ENCODE measurements around the gene TNFRSF1B. TPM values are rescaled to one million over a fixed set of nuclear protein-coding genes. Genes with fewer than 3 reads are reported as not detected.

The TNFRSF1B gene
- total and polyA plus RNA-seq, 2 of the 8 experiments (the other 6 are each of a cell fraction or from before 2014, with no cell fraction given): 1.7 to 2.9 TPM

GRCh38 chr1:12144969-12145368, 21.8 kb upstream of the TNFRSF1B start:
- H2BK20ac ChIP-seq (ENCODE audit: low read length): no peak overlapping the region
- H3K79me1 ChIP-seq (ENCODE audit: low read depth, low read length): no peaks in the 10 kb centered on the region
- H2BK15ac ChIP-seq (ENCODE audit: low read length): no peak overlapping the region
- no peak overlapping the region for H3K4me2 ChIP-seq (ENCODE audit: insufficient read depth in 1 of 2, low read depth in 2 of 2, low read length in 2 of 2)
- H4K91ac ChIP-seq (replicated peaks; ENCODE audit: insufficient read length, low read length): no peak overlapping the region
- no peaks in the 10 kb centered on the region; a peak in 2 of 8 replicates for H3K36me3 ChIP-seq (ENCODE audit: control insufficient read depth in 2 of 4, insufficient read depth in 4 of 4, low read length in 3 of 4)
- H3K27ac ChIP-seq (ENCODE audit: low read depth, low read length): no peak overlapping the region
- H3K79me2 ChIP-seq (ENCODE audit: control insufficient read depth in 1 of 2, insufficient read depth in 2 of 2, low read length in 2 of 2): no peaks in the 10 kb centered on the region
- H4K8ac ChIP-seq (ENCODE audit: extremely low read depth, insufficient read depth, low read length): no peak overlapping the region
- no peaks in the 10 kb centered on the region for H3K27me3 ChIP-seq (replicated peaks in 1 of 4; ENCODE audit: control insufficient read depth in 3 of 4, extremely low read depth in 1 of 4, insufficient read depth in 3 of 4, low read length in 3 of 4)
- no peaks in the 10 kb centered on the region for H3K23me2 ChIP-seq (ENCODE audit: low read depth, low read length)
- no peak overlapping the region for H3K4me3 ChIP-seq (ENCODE audit: extremely low read depth in 1 of 4, insufficient read depth in 2 of 4, low read depth in 3 of 4, low read length in 4 of 4)
- H4K20me1 ChIP-seq (replicated peaks in 1 of 2; ENCODE audit: control insufficient read depth in 1 of 2, insufficient read depth in 2 of 2, low read length in 2 of 2): peaks cover 0 to 2% of the 10 kb centered on the region in 2 experiments
- H2BK12ac ChIP-seq (ENCODE audit: low read depth, low read length): no peak overlapping the region
- no peak for DNase-seq (ENCODE audit: low read depth in 1 of 2, low spot score in 2 of 2)
- no peak overlapping the region for H3K9ac ChIP-seq (replicated peaks in 1 of 4; ENCODE audit: extremely low read depth in 1 of 4, low read depth in 3 of 4, low read length in 3 of 4)
- H2BK5ac ChIP-seq (ENCODE audit: low read depth, low read length): no peak overlapping the region
- H3K56ac ChIP-seq (replicated peaks; ENCODE audit: insufficient read length, low read depth, low read length): no peak overlapping the region
- no peak overlapping the region for H4K5ac ChIP-seq (ENCODE audit: insufficient read length, low read depth, low read length)
- H2AFZ ChIP-seq (ENCODE audit: low read length): no peak overlapping the region
- TF ChIP-seq SUZ12 (IDR thresholded peaks at IDR 0.05; ENCODE audit: low read length) (no peak), USF2 (IDR thresholded peaks at IDR 0.05; ENCODE audit: low read length) (no peak), RFX5 (IDR thresholded peaks at IDR 0.05; ENCODE audit: borderline replicate concordance, low read depth, low read length) (no peak), KDM5A (IDR thresholded peaks at IDR 0.05; ENCODE audit: low read length) (no peak), SP4 (IDR thresholded peaks at IDR 0.05; ENCODE audit: low read length) (no peak), TAF1 (IDR thresholded peaks at IDR 0.05; ENCODE audit: low read depth, low read length) (no peak), KDM1A (IDR thresholded peaks at IDR 0.05; ENCODE audit: borderline replicate concordance, low read length) (no peak), POU5F1 (IDR thresholded peaks at IDR 0.05; ENCODE audit: low read depth, low read length) (no peak), RXRA (IDR thresholded peaks at IDR 0.05; ENCODE audit: insufficient read depth, low read depth, low read length) (no peak), CREB1 (IDR thresholded peaks at IDR 0.05) (no peak), CBX8 (IDR thresholded peaks at IDR 0.05; ENCODE audit: borderline replicate concordance, low read depth, low read length) (no peak)
- FAIRE-seq: no peak
- H3K4ac ChIP-seq (replicated peaks; ENCODE audit: insufficient read length, low read depth, low read length): no peak overlapping the region
- no peak overlapping the region for H3K18ac ChIP-seq (ENCODE audit: extremely low read depth, low read length)
- no peak overlapping the region for H3K14ac ChIP-seq (ENCODE audit: insufficient read length)
- H3K23ac ChIP-seq (ENCODE audit: insufficient read length): no peak overlapping the region
- H3K4me1 ChIP-seq (replicated peaks in 1 of 4; ENCODE audit: control insufficient read depth in 3 of 4, insufficient read depth in 4 of 4, low read length in 3 of 4): peaks cover 0 to 5% (median 3%) of the 10 kb centered on the region in 4 experiments; a peak in 5 of 7 replicates
- 91% methylated on average over 4 of the region's 4 CpGs; no CpG with 5 or more reads in 1 of the 2 experiments for WGBS, 2 experiments (ENCODE audit: extremely low coverage in 1 of 2, insufficient coverage in 1 of 2, insufficient read length in 1 of 2, insufficient replicate concordance in 2 of 2, low coverage in 1 of 2, low lambda C conversion rate in 2 of 2, missing lambda C conversion rate in 1 of 2)
- ChIA-PET POLR2A (ENCODE audit: partially characterized antibody) (no interaction called here), CTCF (ENCODE audit: partially characterized antibody) (interaction anchor here (0.8 to 9.2 kb wide), 7 partner anchors 10 to 64 kb away, joined by 3 to 79 read pairs (median 3); no protein-coding TSS in a partner anchor)
- no peak overlapping the region for H2BK120ac ChIP-seq (replicated peaks; ENCODE audit: low read depth, low read length)
- no peaks in the 10 kb centered on the region; a peak in 1 of 4 replicates for H3K9me3 ChIP-seq (ENCODE audit: insufficient read depth in 2 of 2, low read depth in 1 of 2, low read length in 1 of 2)
- H2AK5ac ChIP-seq (ENCODE audit: low read depth, low read length): no peak overlapping the region

Data from H1 (cell line).